Spleen (tissue), 7 donors: Measurements from ENCODE around the gene WFDC10B.
"Not testable (repeated sequence)": the region's sequence is repeated elsewhere in the genome, so short reads cannot be mapped to it uniquely, and the experiment has no call there.

ENCODE experiments used
- CTCF ChIP-seq, 11 experiments: fragments of 200-600 bp in 7 of 11; fragments of 450-650 bp in 4 of 11; sonication (generic) in 4 of 11; IDR thresholded peaks in 8 of 11; conservative IDR thresholded peaks in 3 of 11; 1 replicate in 7 of 11; 2 replicates in 4 of 11; pipeline versions ENCODE4 v1.4.0 to v1.8.0; 2016 to 2021; ENCODE audit warnings: antibody characterized with exemption in 11 of 11, inconsistent platforms in 4 of 11, mild to moderate bottlenecking in 1 of 11
- POLR2AphosphoS5 ChIP-seq, 3 donors: sonication (generic); formaldehyde crosslinking; IDR thresholded peaks; one replicate each; pipeline ENCODE4 v1.5.1; 2017; ENCODE audit warnings: antibody characterized with exemption in 3 of 3
- donor health status: DM: no; HTN: no; CAD: no; lungs with moderate emphysema.
- donor health status: DM: no; HTN: no; CAD: no.
- donor health status: DM: no; HTN: no; CAD: no.

- TF ChIP-seq POLR2AphosphoS5 (IDR thresholded peaks at IDR 0.05); CTCF (IDR thresholded peaks at IDR 0.05 in 8 of 11, conservative IDR thresholded peaks at IDR 0.05 in 3 of 11): not testable (repeated sequence)
Measured at GRCh38 chr20:45716141-45716688, 11.4 kb upstream of the WFDC10B start.
